Loucy (cell line): Measurements from ENCODE around the gene GABBR2.

Experiments
- H2AFZ ChIP-seq: fragments of 200-600 bp; sonication (generic); 2 replicates; pipeline ENCODE4 v1.6.0; 2016; ENCODE audit warnings: antibody characterized with exemption, mild to moderate bottlenecking, low read length, moderate library complexity
- H3F3A ChIP-seq: fragments of 200-600 bp; 2 replicates; pipeline ENCODE4 v1.6.0; 2016; ENCODE audit warnings: antibody characterized with exemption, low read depth, mild to moderate bottlenecking
- H3K27me3 ChIP-seq: fragments of 200-600 bp; sonication (generic); 2 replicates; pipeline ENCODE4 v1.6.1; 2014; ENCODE audit warnings: low read length, mild to moderate bottlenecking; ENCODE audit not compliant: insufficient read depth, poor library complexity, severe bottlenecking
- H3K36me3 ChIP-seq: fragments of 200-600 bp; sonication (generic); 2 replicates; pipeline ENCODE4 v1.6.1; 2016; ENCODE audit warnings: low read length; ENCODE audit not compliant: insufficient read depth
- H3K4me1 ChIP-seq: fragments of 200-600 bp; sonication (generic); 2 replicates; pipeline ENCODE4 v1.5.1; 2014; ENCODE audit warnings: low read length, mild to moderate bottlenecking; ENCODE audit not compliant: insufficient read depth, poor library complexity, severe bottlenecking
- H3K4me2 ChIP-seq: fragments of 200-600 bp; sonication (generic); 2 replicates; pipeline ENCODE4 v1.6.0; 2014; ENCODE audit warnings: antibody characterized with exemption, low read length, low read depth, mild to moderate bottlenecking; ENCODE audit not compliant: poor library complexity, severe bottlenecking
- H3K4me3 ChIP-seq: fragments of 200-600 bp; sonication (generic); 2 replicates; pipeline ENCODE4 v1.5.1; 2014; ENCODE audit warnings: low read length, mild to moderate bottlenecking, mixed read lengths; ENCODE audit not compliant: poor library complexity, severe bottlenecking
- H3K79me2 ChIP-seq: fragments of 200-600 bp; sonication (generic); 2 replicates; pipeline ENCODE4 v1.6.1; 2014; ENCODE audit warnings: low read length; ENCODE audit not compliant: insufficient read depth
- H3K9ac ChIP-seq: fragments of 200-600 bp; sonication (generic); 2 replicates; pipeline ENCODE4 v1.6.0; 2014; ENCODE audit warnings: mild to moderate bottlenecking, low read depth, low read length, moderate library complexity; ENCODE audit not compliant: poor library complexity, severe bottlenecking
- H3K9me2 ChIP-seq: fragments of 200-600 bp; sonication (generic); replicated peaks from 2 replicates; pipeline ENCODE4 v1.6.1; 2016; ENCODE audit warnings: low read depth, low read length, mixed read lengths
- H3K9me3 ChIP-seq: fragments of 200-600 bp; sonication (generic); 2 replicates; pipeline ENCODE4 v1.6.1; 2014; ENCODE audit warnings: mild to moderate bottlenecking, antibody characterized with exemption, low read length, low read depth; ENCODE audit not compliant: insufficient read depth
- H4K20me1 ChIP-seq: fragments of 200-600 bp; sonication (generic); 2 replicates; pipeline ENCODE4 v1.6.0; 2014; ENCODE audit warnings: antibody characterized with exemption, low read length, mild to moderate bottlenecking; ENCODE audit not compliant: insufficient read depth, poor library complexity, severe bottlenecking
- EZH2phosphoT487 ChIP-seq: fragments of 200-600 bp; IDR thresholded peaks from 2 replicates; pipeline ENCODE4 v1.6.1; 2018; ENCODE audit warnings: antibody characterized with exemption, mild to moderate bottlenecking, moderate library complexity, borderline replicate concordance
- TF ChIP-seq, protein P1 (sequence below): fragments of 200-600 bp; sonication (generic); conservative IDR thresholded peaks from 2 replicates; pipeline ENCODE4 v1.5.1; 2014; ENCODE audit warnings: mild to moderate bottlenecking, antibody characterized with exemption, low read length

GABBR2 gene

DNA sequence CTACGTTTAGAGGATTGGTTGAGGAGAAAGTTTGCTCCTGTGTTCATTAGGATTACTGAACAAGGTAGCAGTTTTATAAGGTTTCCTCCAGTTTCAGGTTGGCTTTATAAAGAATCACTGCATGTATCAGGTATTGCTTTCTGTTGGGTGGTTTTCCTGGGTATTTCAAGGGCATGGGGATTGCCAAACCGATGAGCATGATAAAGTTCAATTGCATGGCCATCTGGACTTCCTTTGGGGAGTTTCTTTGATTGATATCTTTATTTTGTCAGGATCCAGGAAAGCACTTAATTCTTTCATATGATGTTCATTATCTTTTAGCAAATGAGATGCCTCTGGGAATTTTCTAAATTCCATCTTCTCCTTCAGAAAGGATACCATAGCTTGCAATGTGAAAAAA lies 10.3 kb upstream of the GABBR2 start:
- Histone ChIP-seq H4K20me1 (no peaks in the 10 kb centered on the region), H3K4me2 (no peak overlapping the region), H3K36me3 (no peaks in the 10 kb centered on the region), H3K4me3 (no peak overlapping the region), H3K27me3 (no peaks in the 10 kb centered on the region), H2AFZ (no peak overlapping the region), H3K9ac (no peak overlapping the region), H3K9me2 (no peaks in the 10 kb centered on the region), H3F3A (no peaks in the 10 kb centered on the region), H3K79me2 (no peaks in the 10 kb centered on the region), H3K4me1 (no peaks in the 10 kb centered on the region), H3K9me3 (no peaks in the 10 kb centered on the region)
- no peak for TF ChIP-seq EZH2phosphoT487
- TF ChIP-seq, protein P1, sequence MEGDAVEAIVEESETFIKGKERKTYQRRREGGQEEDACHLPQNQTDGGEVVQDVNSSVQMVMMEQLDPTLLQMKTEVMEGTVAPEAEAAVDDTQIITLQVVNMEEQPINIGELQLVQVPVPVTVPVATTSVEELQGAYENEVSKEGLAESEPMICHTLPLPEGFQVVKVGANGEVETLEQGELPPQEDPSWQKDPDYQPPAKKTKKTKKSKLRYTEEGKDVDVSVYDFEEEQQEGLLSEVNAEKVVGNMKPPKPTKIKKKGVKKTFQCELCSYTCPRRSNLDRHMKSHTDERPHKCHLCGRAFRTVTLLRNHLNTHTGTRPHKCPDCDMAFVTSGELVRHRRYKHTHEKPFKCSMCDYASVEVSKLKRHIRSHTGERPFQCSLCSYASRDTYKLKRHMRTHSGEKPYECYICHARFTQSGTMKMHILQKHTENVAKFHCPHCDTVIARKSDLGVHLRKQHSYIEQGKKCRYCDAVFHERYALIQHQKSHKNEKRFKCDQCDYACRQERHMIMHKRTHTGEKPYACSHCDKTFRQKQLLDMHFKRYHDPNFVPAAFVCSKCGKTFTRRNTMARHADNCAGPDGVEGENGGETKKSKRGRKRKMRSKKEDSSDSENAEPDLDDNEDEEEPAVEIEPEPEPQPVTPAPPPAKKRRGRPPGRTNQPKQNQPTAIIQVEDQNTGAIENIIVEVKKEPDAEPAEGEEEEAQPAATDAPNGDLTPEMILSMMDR = no peak

DNA sequence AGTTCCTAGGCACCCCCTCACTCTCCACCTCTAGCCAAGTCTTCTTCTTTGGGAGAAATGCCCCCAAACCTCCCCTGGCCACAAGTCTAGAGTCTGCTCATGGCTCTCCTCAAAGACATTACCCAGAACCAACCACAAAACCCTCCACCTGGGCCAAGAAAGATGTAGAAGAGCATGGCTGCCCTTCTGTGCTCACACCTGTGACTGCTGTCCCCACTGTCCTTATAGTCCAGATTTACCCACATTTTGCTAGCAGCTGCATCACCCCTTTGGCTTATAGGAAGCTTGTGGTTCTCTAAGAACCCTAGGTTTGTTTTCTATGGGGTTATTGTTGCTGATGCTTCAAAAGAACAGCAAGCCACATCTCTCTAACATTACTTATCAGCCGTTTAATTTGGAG lies 6.1 kb upstream of the GABBR2 start:
- Histone ChIP-seq H3K9me2 (no peaks in the 10 kb centered on the region), H2AFZ (no peak overlapping the region), H3K4me2 (no peak overlapping the region), H3K9me3 (no peaks in the 10 kb centered on the region), H3K79me2 (no peaks in the 10 kb centered on the region), H3K4me3 (no peak overlapping the region), H3K27me3 (no peaks in the 10 kb centered on the region), H4K20me1 (no peaks in the 10 kb centered on the region), H3K4me1 (no peaks in the 10 kb centered on the region), H3F3A (no peaks in the 10 kb centered on the region), H3K9ac (no peak overlapping the region), H3K36me3 (no peaks in the 10 kb centered on the region)
- TF ChIP-seq EZH2phosphoT487 = no peak
- TF ChIP-seq, protein P1 = no peak

DNA sequence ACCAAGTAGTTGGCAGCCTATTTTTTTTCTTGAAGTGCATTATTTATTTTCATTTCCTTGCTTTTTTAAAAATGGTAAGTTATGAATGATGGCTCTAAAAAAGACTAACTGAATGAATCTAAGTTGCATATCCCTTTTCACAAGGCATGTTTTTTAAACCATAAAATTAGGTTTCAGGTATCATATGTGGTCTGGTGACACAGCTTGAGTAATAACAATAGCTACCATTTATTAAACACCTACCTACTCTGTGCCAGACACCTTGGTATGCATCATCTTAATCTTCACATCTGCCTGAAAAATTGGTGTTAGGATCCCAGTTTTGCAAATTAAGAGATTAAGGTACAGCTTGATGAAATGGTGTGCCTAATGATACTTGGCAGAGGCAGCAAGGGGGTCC lies 4.3 kb upstream of the GABBR2 start:
- no peaks in the 10 kb centered on the region for H3K36me3 ChIP-seq
- no peaks in the 10 kb centered on the region for H3K9me3 ChIP-seq
- no peaks in the 10 kb centered on the region for H3K9me2 ChIP-seq
- no peak overlapping the region for H3K4me2 ChIP-seq
- no peak overlapping the region for H3K9ac ChIP-seq
- no peak overlapping the region for H3K4me3 ChIP-seq
- no peaks in the 10 kb centered on the region for H3K27me3 ChIP-seq
- H2AFZ ChIP-seq = no peak overlapping the region
- H3F3A ChIP-seq = no peaks in the 10 kb centered on the region
- H3K79me2 ChIP-seq = no peaks in the 10 kb centered on the region
- TF ChIP-seq EZH2phosphoT487 = no peak
- TF ChIP-seq, protein P1 = no peak
- no peaks in the 10 kb centered on the region for H4K20me1 ChIP-seq
- no peaks in the 10 kb centered on the region for H3K4me1 ChIP-seq
